ENCODE measurements around the gene SGSM1.

The SGSM1 gene

DNA sequence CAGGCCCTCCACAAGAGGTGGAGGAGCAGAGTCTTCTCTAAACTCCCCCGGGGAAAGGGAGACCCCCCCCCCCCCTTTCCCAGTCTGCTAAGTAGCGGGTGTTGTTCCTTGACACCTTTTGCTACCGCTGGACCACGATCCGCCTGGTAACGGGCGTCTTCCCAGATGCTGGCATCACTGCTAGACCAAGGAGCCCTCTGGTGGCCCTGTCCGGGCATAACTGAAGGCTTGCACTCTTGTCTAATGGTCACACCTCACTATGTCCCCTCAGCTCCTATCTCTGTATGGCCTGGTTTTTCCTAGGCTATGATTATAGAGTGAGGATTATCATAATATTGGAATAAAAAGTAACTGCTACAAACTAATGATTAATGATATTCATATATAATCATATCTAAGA, 31.5 kb downstream of the SGSM1 start:
- peak in 1 of 56 donors; percentile 27 for DNase-seq

DNA sequence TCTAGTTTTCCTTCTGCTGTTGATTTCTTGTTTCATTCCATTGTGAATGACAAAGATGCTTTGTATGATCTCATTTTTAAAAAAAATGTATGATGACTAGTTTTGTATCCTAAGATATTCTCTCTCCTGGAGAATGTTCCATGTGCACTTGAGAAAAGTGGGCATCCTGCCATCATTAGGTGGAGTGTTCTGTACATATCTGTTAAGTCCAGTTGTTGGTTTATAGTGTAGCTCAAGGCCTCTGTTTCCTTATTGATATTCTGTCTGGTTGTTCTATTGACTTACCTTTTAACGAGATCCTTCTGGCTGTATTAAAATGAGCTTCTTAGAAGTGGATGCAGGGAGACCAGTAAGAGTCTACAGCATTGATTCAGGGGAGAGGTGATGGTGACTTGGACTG, 35.2 kb downstream of the SGSM1 start:
- DNase-seq: no peak

DNA sequence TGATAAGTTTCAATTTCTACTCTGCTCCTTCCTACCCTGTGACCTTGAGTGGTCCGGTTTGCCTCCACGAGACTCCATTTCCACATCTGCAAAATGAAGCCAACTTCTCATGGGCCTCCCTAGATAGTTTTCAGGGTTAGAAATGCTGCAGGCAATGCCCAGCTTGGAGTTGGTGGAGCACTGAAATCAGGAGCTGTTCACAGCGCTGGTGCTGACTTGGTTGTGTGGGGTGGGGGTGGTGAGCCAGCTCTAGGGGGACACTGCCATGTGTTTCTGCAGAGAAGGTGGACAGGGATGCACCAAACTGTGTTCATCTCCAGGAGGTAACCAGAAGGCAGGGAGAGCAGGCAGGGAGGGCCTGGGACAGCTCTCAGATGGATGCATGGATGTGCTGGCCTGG, 37.0 kb downstream of the SGSM1 start:
- DNase-seq: no peak

DNA sequence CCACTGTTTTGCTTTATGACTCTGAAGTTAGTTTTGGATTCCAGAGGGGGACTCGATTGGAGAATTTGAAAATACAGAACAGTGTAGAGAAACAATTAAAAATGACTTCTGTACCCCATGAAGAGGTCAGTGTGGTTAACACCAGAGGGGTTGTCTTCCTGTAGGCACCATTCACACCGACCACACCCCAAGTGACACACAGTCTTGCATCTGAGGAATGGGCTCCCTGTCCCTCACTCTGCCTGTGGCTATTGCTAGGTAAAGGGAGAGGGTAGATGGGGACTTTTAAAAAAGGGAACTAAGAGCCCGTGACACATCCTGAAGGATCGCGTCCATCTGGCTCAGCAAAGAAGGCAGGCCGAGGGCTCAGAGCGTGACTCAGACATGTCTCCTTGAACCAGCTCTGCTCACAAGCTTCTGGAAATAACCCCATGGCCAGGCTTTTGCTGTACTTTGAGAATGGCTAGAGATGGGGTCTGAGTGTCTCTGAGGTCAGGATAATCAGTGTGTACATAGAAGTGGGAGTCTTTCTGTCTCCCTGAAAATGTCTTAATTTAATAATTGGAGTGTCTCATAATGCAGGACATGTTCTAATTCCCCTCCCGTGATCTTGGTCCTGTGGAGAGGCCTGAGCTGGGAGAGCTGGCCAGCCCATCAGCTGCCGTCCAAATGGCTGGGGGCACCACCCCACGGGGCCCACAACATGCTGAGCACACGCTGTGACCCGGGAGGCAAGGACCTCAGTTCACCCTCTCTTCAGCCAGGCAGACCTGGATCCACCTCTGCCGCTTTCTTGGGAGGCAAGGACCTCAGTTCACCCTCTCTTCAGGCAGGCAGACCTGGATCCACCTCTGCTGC, 39.3 kb downstream of the SGSM1 start:
- no peak for DNase-seq

DNA sequence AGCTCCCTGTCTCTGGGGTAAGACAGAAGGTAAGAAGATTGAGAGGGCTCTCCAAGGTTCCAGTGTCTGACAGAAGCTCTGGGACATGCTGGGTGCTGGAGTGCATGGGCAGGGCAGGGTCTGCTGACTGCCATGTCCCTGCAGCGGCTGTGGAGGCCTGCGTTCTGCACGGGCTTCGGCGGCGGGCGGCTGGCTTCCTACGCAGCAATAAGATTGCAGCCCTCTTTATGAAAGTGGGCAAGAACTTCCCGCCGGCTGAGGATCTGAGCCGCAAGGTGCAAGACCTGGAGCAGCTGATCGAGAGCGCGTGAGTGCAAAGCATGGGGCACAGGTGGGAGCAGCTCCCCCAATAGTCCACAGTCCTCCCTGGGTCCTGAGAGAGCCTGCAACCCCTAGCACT, 41.5 kb downstream of the SGSM1 start:
- DNase-seq: no peak

DNA sequence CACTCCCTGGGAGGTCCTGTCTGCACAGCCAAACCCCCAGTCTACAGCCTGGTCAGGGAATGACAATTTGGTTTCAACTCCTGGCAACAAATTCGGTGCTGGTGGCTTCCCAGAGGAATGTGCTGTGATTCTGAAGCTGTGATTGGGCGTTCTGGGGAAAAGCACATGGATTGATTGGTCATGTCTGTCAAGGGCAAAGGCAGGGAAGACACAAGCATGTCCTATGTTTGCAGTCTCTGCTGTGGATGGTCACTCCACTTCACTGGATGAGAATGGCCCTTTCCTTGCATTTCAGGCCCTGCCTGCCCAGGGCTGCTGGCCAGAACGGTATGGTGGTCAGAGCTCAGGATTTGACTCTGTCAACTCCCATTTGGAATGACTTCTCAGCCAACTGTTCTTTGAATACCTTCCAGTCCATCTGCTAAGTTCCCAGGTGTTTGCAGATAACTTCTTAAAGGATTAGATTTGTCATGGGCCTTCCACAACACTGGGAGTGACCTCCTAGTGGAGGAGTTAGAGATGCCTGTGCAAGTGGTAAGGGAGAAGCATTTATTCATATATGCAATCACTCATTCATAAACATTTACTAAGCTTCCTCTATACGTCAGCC, 42.7 kb downstream of the SGSM1 start:
- no peak for DNase-seq

DNA sequence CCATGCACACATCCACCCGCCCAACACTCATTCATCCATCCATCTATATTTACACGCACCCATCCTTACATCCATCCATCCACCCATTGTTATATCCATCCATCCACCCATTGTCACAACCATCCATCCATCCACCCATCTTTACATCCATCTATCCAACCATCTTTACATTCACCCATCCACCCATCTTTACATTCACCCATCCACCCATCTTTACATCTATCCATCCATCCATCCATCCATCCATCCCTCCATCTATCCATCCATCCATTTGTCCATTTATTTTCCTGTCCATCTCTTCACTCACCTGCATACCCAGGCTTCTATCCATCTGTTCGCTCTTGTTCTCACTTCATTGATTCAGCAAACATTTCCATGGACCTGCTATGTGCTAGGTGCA, 49.8 kb downstream of the SGSM1 start:
- DNase-seq: no peak

DNA sequence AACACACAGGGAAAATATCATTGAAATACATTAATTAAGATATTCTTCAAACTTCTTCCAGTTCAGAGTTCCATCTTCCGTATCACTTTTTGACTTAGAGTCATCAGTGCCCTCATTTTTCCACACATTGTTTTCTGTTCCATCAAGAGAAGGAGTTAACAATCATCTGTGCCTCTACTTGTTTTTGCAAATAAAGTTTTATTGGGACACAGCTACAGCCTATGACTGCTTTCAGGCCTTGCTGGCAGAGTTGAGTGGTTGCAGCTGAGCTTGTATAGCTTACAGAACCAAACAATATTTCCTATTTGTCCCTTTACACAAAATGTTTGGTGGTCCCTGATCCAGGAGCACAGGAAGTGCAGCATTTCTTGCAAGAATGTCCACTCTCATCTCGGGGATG, 51.6 kb downstream of the SGSM1 start:
- DNase-seq: no peak

DNA sequence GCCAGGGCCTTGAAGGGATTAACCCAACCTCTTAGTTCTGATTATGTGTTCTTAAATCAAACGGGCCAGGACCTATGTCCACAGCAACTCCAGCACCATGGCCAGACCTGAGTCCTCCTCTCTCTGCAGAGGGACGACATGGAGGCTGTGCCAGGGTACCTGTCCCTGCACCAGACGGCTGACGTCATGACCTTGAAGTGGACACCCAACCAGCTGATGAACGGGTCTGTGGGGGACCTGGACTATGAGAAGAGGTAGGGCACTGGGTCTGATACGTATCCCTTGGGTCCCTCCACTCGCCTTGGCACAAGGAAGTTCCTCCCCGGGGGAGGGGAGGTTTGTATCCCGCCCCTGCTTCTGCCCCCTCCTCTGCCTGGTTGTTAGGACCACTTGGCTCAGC, 53.6 kb downstream of the SGSM1 start:
- no peak for DNase-seq

DNA sequence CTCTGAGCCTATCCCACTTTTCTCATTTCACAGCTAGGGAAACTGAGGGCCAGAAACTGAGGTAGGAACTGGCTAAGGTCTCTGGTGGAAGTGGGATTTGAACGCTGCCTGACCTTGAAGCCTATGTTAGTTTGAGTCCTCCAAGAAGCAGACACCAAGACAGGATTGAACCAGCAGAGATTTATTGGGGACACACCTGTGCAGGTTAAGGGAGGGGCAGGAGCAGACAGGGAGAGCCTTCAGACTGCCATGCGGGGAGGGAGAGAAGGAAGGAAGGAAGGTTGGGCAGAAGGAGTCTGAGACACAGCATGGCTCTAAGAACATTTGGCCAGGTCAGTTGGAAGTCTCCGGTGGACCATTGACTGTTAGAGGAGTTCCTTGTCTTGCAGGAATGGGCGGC, 59.5 kb downstream of the SGSM1 start:
- no peak for DNase-seq

DNA sequence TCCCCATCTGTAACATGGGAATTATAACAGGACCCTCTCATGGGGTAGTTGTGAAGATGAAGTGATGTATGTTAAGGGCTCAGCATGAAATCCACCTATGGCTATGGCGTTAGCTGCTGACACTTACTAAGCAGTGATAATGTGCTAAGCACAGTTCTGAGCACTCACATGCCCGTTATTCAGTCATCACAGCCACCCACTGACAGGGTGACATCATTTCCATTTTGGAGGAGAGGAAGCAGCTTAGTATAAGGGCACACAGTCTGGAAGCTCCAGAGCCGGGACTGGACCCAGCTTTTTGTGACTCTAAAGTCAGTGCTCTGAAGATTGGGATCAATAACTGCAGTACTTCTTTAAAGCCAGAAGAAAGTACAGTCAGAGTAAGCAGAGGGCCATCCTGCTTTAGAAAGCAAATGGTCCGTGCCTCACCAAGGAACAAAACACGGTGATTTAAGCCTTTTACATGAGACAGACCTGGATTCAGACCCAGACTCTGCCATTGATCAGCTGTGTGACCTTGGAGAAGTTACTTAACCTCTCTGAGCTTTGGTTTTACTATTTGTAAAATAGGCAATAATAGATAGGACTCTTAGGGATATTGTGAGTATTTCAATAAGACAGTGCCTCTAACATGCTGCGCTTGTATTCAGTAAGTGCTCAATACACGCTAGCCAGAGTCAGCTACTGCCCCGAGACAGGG, 61.5 kb downstream of the SGSM1 start:
- peak in 1 of 56 donors; percentile 2 for DNase-seq

DNA sequence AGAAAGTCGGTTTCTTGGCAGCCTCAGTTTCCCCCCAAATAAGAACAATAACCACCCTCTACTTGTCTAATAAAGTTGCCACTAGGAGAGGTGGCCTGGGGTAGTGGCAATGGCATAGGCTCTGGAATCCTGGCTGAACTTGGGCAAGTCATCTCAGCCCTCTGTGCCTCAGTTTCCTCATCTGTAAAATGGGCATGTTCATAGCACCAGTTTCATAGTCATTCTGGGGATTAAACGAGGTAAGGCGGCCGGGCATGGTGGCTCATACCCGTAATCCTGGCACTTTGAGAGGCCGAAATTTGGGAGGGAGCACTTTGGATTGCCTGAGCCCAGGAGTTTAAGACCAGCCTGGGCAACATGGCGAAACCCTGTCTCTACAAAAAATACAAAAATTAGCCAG, 63.0 kb downstream of the SGSM1 start:
- DNase-seq: no peak

DNA sequence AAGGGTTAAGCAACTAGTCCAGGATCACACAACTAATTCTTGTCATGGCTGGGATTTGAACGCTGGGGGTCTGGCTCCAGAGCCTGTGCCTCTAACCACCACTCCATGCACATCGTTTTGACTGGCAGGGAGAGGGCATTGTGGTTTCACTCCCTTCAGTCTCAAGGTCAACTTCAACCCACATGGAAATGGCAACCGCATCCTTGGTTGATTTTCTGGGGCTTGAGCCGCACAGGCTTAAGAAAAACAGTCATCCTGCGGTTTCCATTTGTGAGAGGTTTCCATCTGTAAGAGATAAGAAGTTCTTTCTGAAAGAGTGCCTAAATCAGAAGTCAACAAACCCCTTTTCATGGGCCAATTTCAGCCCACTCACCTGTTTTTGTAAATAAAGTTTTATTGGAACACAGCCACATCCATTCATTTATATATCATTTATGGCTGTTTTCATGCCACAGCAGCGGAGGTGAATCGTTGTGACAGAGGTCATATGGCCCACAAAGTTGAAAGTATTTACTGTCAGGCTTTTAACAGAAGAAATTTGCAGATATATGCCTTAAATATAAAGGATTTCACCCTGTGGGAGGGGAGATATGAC, 65.7 kb downstream of the SGSM1 start:
- no peak for DNase-seq

DNA sequence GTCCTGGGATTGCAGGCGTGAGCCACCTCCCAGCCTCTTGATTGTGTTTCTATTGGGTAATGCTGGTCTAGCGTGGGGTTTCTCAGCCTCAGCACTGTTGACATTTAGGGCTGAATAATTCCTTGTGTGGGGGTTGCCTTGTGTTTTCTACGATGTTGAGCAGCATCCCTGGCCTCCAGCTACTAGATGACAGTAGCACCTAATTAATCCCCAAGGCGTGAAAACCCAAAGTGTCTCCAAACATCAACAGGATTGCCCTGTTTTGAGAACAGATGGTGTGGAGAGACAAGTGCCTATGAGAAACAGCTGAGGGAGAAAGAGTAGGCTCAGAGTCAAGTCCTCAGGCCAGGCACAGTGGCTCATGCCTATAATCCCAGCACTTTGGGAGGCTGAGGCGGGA, 67.2 kb downstream of the SGSM1 start:
- DNase-seq: peak in 1 of 56 donors; percentile 7

DNA sequence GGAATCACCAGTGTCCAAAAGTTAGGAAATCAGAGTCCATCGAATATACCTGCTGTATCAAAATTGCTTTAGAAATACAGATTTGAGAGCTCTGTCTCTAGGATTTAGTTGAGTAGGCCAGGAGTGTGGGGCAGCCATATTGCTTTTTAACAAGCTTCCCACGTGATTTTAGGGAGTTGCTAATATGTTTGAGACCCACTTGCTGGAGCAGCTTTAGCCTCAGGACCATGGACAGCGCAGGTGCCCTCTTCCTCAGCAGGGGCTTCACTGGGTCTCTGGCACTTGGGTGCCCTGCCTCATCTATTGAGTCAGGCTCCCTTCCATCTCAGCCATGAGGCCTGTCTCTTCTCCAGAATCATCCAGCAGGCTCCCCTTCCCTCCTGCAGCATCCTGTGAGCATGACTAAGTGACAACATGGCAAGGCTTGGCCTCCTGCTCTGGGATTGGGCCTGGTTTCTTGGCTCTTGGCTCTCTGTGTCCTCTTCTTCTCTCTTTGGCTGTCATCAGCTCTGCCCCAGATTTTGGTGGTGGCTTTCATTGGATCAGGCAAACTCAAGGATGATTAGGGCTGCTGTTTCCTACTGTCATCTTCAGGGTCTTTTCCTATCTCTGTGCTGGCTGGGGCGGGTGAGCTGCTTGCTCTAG, 70.0 kb downstream of the SGSM1 start:
- DNase-seq: no peak

DNA sequence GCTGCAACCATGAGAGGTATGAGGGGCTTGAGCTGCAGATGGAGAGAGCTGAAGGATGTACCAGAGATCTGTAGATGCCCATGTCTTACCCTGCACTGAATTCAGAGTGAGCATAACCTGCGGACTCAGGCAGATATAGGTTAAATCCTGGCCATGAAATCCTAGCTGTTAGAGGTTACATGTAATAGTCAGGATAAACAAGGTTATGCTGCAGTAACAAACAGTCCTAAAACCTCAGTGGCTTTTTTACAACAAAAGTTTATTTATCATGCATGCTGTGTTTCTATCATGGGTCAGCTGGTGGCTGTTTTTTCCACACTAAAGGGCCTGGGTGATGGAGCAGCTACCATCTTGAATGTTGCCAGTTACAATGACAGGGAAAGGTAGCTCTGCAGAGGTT, 70.7 kb downstream of the SGSM1 start:
- no peak for DNase-seq

DNA sequence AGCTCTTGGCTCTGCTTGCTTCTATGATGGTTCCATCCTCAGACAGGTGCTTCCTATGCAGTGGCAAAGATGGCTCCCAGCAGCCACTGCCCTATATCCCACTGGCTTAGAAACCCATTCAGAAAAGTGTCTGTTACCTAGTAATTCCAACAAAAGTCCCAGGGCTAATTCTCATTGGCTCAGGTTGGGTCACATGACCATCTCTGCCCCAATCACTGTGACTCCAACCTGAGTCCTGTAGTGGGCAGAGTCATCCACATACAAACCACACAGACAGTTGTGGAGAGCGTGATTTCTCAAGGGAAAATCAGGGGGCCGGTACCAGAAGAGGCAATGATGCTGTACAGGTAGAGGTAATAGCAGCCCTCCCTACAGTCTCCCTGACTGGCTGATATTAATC, 73.0 kb downstream of the SGSM1 start:
- DNase-seq: no peak

DNA sequence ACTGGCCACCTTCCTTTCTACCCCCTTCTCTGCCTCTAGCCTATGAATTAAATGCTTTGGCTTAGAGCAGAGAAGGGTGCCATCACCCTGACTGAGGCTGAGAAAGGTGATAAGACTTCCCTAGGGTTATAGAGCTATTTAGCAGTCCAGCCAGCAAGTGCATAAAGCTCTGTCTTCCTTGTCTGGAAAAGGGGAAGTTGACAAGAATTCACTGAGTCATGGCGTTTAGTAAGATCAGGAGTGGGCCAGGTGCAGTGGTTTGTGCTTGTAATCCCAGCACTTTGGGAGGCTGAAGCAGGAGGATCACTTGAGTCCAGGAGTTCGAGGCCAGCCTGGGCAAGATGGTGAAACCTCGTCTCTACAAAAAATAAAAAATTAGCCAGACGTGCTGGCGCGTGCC, 77.4 kb downstream of the SGSM1 start:
- DNase-seq: no peak

DNA sequence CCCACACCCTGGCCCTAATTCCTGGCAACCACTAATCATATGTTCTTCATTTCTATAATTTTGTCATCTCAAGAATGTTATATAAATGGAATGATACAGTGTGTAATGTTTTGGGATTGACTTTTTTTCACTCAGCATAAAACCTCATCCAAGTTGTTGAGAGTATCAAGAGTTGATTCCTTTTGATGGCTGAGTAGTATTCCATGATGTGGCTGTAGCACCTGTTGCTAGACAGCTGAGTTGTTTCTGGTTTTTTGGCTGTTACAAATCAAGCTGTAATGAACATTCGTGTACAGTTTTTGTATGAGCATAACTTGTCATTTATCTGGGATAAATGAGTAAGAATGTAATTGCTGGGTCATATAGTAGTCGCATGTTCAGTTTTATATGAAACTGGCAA, 81.2 kb downstream of the SGSM1 start:
- no peak for DNase-seq

DNA sequence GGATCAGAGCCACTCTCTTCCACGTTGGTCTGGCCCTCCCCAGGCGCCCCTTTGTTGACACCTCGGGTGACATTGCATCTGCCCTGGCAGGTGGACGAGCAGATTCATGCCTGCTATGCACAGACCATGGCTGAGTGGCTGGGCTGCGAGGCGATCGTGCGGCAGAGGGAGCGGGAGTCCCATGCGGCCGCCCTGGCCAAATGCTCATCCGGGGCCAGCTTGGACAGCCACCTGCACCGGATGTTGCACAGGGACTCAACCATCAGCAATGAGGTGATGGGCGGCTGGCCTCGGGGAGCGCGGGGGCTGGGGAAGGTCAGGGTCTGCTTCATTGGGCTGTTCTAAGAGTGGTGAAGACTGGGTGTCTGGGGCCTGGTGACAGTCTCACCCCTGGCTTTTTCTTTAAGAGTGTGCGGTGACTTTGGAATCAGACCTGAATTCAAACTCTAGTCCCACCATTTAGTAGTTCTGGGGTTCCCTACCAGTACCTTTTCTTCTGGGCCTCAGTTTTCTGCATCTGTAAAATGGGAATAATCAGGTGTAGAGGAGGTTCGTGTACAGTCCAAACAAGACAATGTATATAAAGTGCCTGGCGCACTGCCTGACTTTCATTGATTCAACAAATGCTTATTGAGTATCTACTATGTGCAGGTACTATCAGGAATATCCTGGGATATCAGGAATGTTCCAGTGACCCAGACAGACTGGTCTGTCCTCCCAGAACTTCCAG, 87.5 kb downstream of the SGSM1 start:
- no peak for DNase-seq
